Dermis microvascular lymphatic vessel endothelial cell (primary cell): ENCODE measurements around the gene MLX. TPM values are rescaled to one million over a fixed set of nuclear protein-coding genes. Genes with fewer than 3 reads are reported as not detected.
"Not testable (repeated sequence)": the region's sequence is repeated elsewhere in the genome, so short reads cannot be mapped to it uniquely, and the experiment has no call there.

Experiments
- DNase-seq, 2 donors: peaks; one replicate each; pipeline versions ENCODE4 v3.0.0 to v3.0.0-alpha.2; 2010; ENCODE audit warnings: low read depth in 2 of 2
- total RNA-seq: library from RNA; depleted of rRNA; stranded (reverse); fragments of >200 nt; gene quantifications from 2 replicates; pipeline ENCODE4 v1.2.1, GENCODE V29; 2014

The MLX gene
- total RNA-seq, 1 donor from 2014 or later = 25.4 TPM

DNA sequence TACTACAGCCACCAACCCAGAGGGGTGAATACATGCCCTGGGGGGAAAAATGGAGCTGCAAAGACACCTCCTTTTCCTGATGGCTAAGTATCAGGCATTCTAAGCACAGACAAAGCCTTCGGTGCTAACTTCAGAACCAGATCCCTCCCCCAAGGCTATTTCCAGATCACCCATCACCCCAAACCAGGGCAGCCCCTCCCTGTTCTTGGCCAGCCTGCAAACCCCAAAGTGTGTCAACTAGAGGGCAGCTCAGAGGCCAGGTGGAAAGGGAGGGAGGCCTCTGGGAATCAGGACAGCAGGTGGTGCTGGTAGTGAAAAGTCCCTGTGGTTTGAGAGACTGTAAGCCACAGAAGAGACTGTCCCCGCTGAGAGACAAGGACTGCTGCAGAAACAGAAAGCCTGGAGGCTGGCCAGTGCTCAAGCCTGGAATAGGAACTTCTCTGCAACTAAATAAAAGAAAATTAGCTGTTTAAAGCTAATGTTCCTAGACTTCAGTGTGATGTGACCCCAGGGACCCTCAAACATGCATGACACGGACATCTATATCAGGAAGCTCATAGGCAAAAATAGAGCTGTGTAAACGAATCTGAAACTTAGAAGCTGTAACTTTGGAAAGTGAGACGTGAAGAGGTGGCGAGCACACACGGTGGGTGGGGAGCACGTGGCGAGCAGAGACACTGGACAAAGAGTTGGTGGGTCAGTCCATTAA, 51.7 kb downstream of the MLX start:
- DNase-seq = peak in 1 of 2 donors; percentile 9

DNA sequence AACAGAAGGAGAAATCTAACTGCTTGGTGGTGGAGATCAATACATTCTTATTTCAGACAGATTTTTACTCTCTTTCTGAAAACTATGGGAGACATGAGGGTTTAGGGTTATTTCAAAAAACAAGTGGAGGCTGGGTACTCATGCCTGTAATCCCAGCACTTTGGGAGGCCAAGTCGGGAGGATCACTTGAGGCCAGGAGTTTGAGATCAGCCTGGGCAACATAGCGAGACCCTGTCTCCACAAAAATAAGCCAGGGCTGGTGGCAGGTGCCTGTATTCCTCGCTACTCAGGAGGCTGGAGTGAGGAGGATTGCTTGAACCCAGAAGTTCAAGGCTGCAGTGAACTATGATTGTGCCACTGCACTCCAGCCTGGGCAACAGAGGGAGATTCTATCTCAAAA, 55.1 kb downstream of the MLX start:
- DNase-seq = not testable (repeated sequence)

Other genes with a start within 250 kb of the MLX start
- gene STAT3, start 178.7 kb upstream of the MLX start, total RNA-seq = 68.8 and 99.2 TPM in 2 replicates
- gene CAVIN1, start 143.8 kb upstream of the MLX start, total RNA-seq = 362 and 404 TPM in 2 replicates
- 16.0 and 20.2 TPM in 2 replicates for gene ATP6V0A1, start 108.2 kb upstream of the MLX start, total RNA-seq
- 19.3 and 42.9 TPM in 2 replicates for gene NAGLU, start 30.9 kb upstream of the MLX start, total RNA-seq
- 0.38 and 0.39 TPM in 2 replicates for gene HSD17B1, start 14.2 kb upstream of the MLX start, total RNA-seq
- 9.1 and 12.8 TPM in 2 replicates for gene COASY, start 5.0 kb upstream of the MLX start, total RNA-seq
- gene PSMC3IP, start 10.6 kb downstream of the MLX start, total RNA-seq = 2.3 and 2.8 TPM in 2 replicates
- gene RETREG3, start 42.3 kb downstream of the MLX start, total RNA-seq = 60.7 and 79.3 TPM in 2 replicates
- gene TUBG1, start 42.6 kb downstream of the MLX start, total RNA-seq = 21.7 and 23.9 TPM in 2 replicates
- 2.7 and 5.3 TPM in 2 replicates for gene TUBG2, start 92.2 kb downstream of the MLX start, total RNA-seq
- gene PLEKHH3, start 109.9 kb downstream of the MLX start, total RNA-seq = 12.5 and 16.6 TPM in 2 replicates
- 3.4 and 3.7 TPM in 2 replicates for gene CCR10, start 114.7 kb downstream of the MLX start, total RNA-seq
- gene CNTNAP1, start 115.4 kb downstream of the MLX start, total RNA-seq = 11.5 and 13.6 TPM in 2 replicates
- 9.8 and 11.3 TPM in 2 replicates for gene EZH1, start 177.9 kb downstream of the MLX start, total RNA-seq
- 6.0 and 25.9 TPM in 2 replicates for gene RAMP2, start 194.1 kb downstream of the MLX start, total RNA-seq
- gene VPS25, start 206.3 kb downstream of the MLX start, total RNA-seq = 39.2 and 48.3 TPM in 2 replicates
- gene WNK4, start 213.5 kb downstream of the MLX start, total RNA-seq = 2.1 and 2.4 TPM in 2 replicates
- gene COA3, start 231.6 kb downstream of the MLX start, total RNA-seq = 60.1 and 67.0 TPM in 2 replicates
- not detected in 2 replicates for gene CNTD1, start 231.8 kb downstream of the MLX start, total RNA-seq